Heart right ventricle (tissue), 16 donors: ENCODE results near the gene SRP14. TPM values are rescaled to one million over a fixed set of nuclear protein-coding genes. Genes with fewer than 3 reads are reported as not detected.

Experiments
- ATAC-seq, 8 donors: fragments of 200-7000 bp; cut with Tn5 transposase; one replicate each; pipeline ENCODE4 v1.9.1; 2020; ENCODE audit warnings: mild to moderate bottlenecking in 8 of 8, moderate library complexity in 8 of 8, moderate number of reproducible peaks in 1 of 8
- DNase-seq, 2 donors: peaks; one replicate each; pipeline ENCODE4 v3.0.0-alpha.2; 2020
- H3K27ac ChIP-seq, 10 donors: fragments of 200-600 bp; sonication (generic) in 2 of 10; one replicate each; pipeline versions ENCODE4 v1.5.0 to v1.8.0; 2020 to 2022; ENCODE audit warnings: mild to moderate bottlenecking in 3 of 10
- H3K27me3 ChIP-seq, 7 donors: fragments of 200-600 bp; one replicate each; pipeline ENCODE4 v1.8.0; 2021 to 2022; ENCODE audit warnings: mild to moderate bottlenecking in 2 of 7
- H3K36me3 ChIP-seq, 9 donors: fragments of 200-600 bp; sonication (generic) in 1 of 9; one replicate each; pipeline versions ENCODE4 v1.5.0 to v1.8.0; 2020 to 2022; ENCODE audit warnings: mild to moderate bottlenecking in 2 of 9
- H3K4me1 ChIP-seq, 9 donors: fragments of 200-600 bp; sonication (generic) in 1 of 9; one replicate each; pipeline versions ENCODE4 v1.5.0 to v1.8.0; 2020 to 2022; ENCODE audit warnings: mild to moderate bottlenecking in 4 of 9
- H3K4me3 ChIP-seq, 10 donors: fragments of 200-600 bp; sonication (generic) in 2 of 10; one replicate each; pipeline versions ENCODE4 v1.5.0 to v1.8.0; 2020 to 2022; ENCODE audit warnings: mild to moderate bottlenecking in 7 of 10, moderate library complexity in 2 of 10
- H3K9me3 ChIP-seq, 11 donors: fragments of 200-600 bp in 10 of 11; sonication (generic) in 2 of 11; one replicate each; pipeline versions ENCODE4 v1.5.0 to v1.8.0; 2013 to 2022; ENCODE audit warnings: mild to moderate bottlenecking in 2 of 11, control low read depth in 1 of 11, moderate library complexity in 1 of 11
- WGBS, 2 donors: extraction: QIAGEN DNeasy Blood & Tissue Kit; methylation state at CpG; one replicate each; pipeline ENCODE4 v1.1.7; 2013; ENCODE audit warnings: inconsistent platforms in 1 of 2; 5-methylcytosine and 5-hydroxymethylcytosine counted together
- intact Hi-C, 10 donors: fragments of 100-400 bp; cut with DNase I; formaldehyde crosslinking; loops; one replicate each; pipeline versions ENCODE4 v1.11.1 to v1.14.2; 2022
- polyA plus RNA-seq, 2 donors: library from polyadenylated mRNA; stranded (reverse); fragments of 200-250 nt; gene quantifications; one replicate each; pipeline ENCODE4 v1.2.3, GENCODE V29; 2013
- total RNA-seq, 10 donors: library from RNA; stranded (reverse); fragmentation: NEBNext Ultra II Directional in 3 of 10; extraction: Animal tissue kit (Norgen Biotek cat#: 25700) in 3 of 10; gene quantifications; one replicate each; pipeline versions ENCODE4 v1.2.1 to v1.2.4, GENCODE V29; 2021 to 2023
- TF ChIP-seq, protein P1 (sequence below), 9 donors: fragments of 200-600 bp; sonication (generic) in 2 of 9; IDR thresholded peaks; one replicate each; pipeline versions ENCODE4 v1.5.0 to v1.8.0; 2021 to 2022; ENCODE audit warnings: antibody characterized with exemption in 9 of 9, mild to moderate bottlenecking in 5 of 9, moderate library complexity in 1 of 9
- donor health status: Arrhythmogenic right ventricular cardiomyopathy.
- donor health status: ischemic (EF 13 %, LVEDD 7.1; RV severe dilation, severe dysfunction).
- donor health status: healthy with polysubstance abuse.
- donor health status: DM: no; HTN: yes; CAD: no.
- donor health status: DM: no; HTN: no; CAD: no.
- donor health status: ischemic (EF 25% LVEDD 6.9; RV normal size, moderate dysfunction).
- donor health status: ischemic (EF 25% LVEDD 5.7; RV mildly dilated, moderate dysfunction).
- donor health status: healthy.
- donor health status: DM: yes; HTN: yes; CAD: no.
- donor health status: Ischemic cardiomyopathy.
- donor health status: ischemic (EF 35%, LVEDD 5.7; RV mildly dilated, moderate dysfunction).
- donor health status: nonischemic (EF 11% LVEDD 7.7; RV severe dilation, severe dysfunction).
- donor health status: DM: yes; HTN: yes; CAD: no.
- donor health status: PGD.
- donor health status: ischemic (EF 29% LVEDD 5.4; RV normal size, mild dysfunction).
- donor health status: nonischemic (EF 23%, LVEDD 6.1; RV moderate dilation, normal function).

SRP14 gene
- total and polyA plus RNA-seq, 12 donors: 189 to 699 (median 216) TPM

GRCh38 chr15:40006646-40007045, 32.3 kb downstream of the SRP14 start:
- Histone ChIP-seq H3K4me3 (no peak overlapping the region), H3K27ac (no peak overlapping the region), H3K4me1 (no peaks in the 10 kb centered on the region), H3K9me3 (no peaks in the 10 kb centered on the region), H3K36me3 (peaks cover 0 to 100% (median 71%) of the 10 kb centered on the region in 9 donors), H3K27me3 (no peaks in the 10 kb centered on the region)
- no peak for DNase-seq
- ATAC-seq: no peak
- 94 to 97% methylated on average over 2 of the region's 2 CpGs for WGBS, 2 donors
- intact Hi-C loops: loop anchor here in 1 of 10 donors (10.0 kb wide), 1 partner anchor 52 kb away; no protein-coding TSS in a partner anchor
- TF ChIP-seq, protein P1, sequence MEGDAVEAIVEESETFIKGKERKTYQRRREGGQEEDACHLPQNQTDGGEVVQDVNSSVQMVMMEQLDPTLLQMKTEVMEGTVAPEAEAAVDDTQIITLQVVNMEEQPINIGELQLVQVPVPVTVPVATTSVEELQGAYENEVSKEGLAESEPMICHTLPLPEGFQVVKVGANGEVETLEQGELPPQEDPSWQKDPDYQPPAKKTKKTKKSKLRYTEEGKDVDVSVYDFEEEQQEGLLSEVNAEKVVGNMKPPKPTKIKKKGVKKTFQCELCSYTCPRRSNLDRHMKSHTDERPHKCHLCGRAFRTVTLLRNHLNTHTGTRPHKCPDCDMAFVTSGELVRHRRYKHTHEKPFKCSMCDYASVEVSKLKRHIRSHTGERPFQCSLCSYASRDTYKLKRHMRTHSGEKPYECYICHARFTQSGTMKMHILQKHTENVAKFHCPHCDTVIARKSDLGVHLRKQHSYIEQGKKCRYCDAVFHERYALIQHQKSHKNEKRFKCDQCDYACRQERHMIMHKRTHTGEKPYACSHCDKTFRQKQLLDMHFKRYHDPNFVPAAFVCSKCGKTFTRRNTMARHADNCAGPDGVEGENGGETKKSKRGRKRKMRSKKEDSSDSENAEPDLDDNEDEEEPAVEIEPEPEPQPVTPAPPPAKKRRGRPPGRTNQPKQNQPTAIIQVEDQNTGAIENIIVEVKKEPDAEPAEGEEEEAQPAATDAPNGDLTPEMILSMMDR (IDR thresholded peaks at IDR 0.05): no peak

GRCh38 chr15:40006003-40006402, 33.0 kb downstream of the SRP14 start:
- TF ChIP-seq, protein P1 (IDR thresholded peaks at IDR 0.05): no peak
- 96% methylated on average over 3 of the region's 3 CpGs for WGBS, 2 donors
- Histone ChIP-seq H3K4me3 (no peak overlapping the region), H3K27ac (no peak overlapping the region), H3K9me3 (no peaks in the 10 kb centered on the region), H3K27me3 (no peaks in the 10 kb centered on the region), H3K4me1 (no peaks in the 10 kb centered on the region), H3K36me3 (peaks cover 0 to 100% (median 71%) of the 10 kb centered on the region in 9 donors)
- ATAC-seq (no peak), DNase-seq (no peak)
- intact Hi-C loops: loop anchor here in 1 of 10 donors (10.0 kb wide), 1 partner anchor 51 kb away; no protein-coding TSS in a partner anchor

DNA sequence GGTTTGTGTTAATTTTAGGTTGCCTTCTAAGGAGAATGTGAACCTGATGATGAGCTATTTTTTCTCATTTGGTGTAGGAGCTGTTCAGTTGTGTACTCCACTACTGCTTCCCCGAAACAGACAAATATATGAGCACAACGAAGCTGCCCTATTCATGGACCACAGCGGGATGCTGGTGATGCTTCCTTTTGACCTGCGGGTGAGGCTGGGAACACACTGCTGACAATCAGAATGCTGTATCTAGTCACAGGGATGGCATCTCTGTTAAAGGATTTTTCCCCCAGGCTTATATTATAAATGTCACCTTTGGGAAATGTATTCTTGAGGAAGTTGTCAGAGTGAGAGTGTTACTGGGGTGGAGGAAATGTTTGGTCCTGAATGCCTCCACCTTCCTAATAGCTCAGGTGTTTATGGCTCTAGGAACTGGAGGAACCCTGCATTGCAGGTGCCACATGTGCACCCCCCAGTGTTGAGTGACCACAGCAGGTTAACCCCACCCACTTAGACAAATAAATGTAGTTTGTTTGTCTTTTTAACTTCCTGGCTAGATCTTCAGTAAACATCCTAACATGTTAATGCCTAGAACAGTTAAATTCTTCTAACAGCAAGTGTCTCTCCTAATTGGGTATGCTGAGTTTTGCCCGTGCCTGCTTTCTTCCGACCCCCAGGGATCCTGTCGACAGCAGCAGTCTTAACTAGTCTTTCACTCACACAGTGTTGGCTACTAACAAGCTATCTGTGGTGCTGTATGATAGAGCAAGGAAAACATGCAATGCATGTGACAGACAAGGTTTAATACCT, 35.7 kb downstream of the SRP14 start:
- Histone ChIP-seq H3K4me3 (no peak overlapping the region), H3K9me3 (no peaks in the 10 kb centered on the region), H3K27ac (no peak overlapping the region), H3K27me3 (no peaks in the 10 kb centered on the region), H3K36me3 (peaks cover 0 to 100% (median 56%) of the 10 kb centered on the region in 9 donors), H3K4me1 (no peaks in the 10 kb centered on the region)
- TF ChIP-seq, protein P1 (IDR thresholded peaks at IDR 0.05): no peak
- no peak for DNase-seq
- WGBS, 2 donors: 64 to 71% methylated on average over 7 of the region's 7 CpGs
- intact Hi-C loops: loop anchor here in 1 of 10 donors (10.0 kb wide), 1 partner anchor 49 kb away; no protein-coding TSS in a partner anchor
- no peak for ATAC-seq

- TF ChIP-seq, protein P1 (IDR thresholded peaks at IDR 0.05): no peak
- 94 to 98% methylated on average over 2 of the region's 2 CpGs for WGBS, 2 donors
- DNase-seq (no peak), ATAC-seq (no peak)
- Histone ChIP-seq H3K9me3 (no peaks in the 10 kb centered on the region), H3K27me3 (no peaks in the 10 kb centered on the region), H3K4me3 (no peak overlapping the region), H3K36me3 (peaks cover 0 to 100% (median 48%) of the 10 kb centered on the region in 9 donors), H3K4me1 (no peaks in the 10 kb centered on the region), H3K27ac (no peak overlapping the region)
- intact Hi-C loops: loop anchor here in 1 of 10 donors (10.0 kb wide), 1 partner anchor 47 kb away; no protein-coding TSS in a partner anchor
Observed at GRCh38 chr15:40002295-40002694, 36.7 kb downstream of the SRP14 start.
